GM12878 (cell line): ENCODE measurements around the gene LHFPL4. TPM values are rescaled to one million over a fixed set of nuclear protein-coding genes. Genes with fewer than 3 reads are reported as not detected.
A peak's percentile ranks its signal among the peaks of the same experiment; 100 is the strongest.

Experiments
- ATAC-seq: fragments of 200-7000 bp; cut with Tn5 transposase; 3 replicates; pipeline ENCODE4 v1.9.1; 2020; ENCODE audit warnings: mild to moderate bottlenecking, moderate library complexity
- BruUV-seq: library from RNA; stranded (reverse); fragments of 400-500 nt; replicated peaks from 2 replicates; lab custom pipeline; 2021; lab: Mats Ljungman, UMichigan
- CTCF ChIA-PET: fragments of 300-600 bp; sonication (Branson Sonifier 250); formaldehyde crosslinking; extraction: SDS; loops from one replicate; lab custom pipeline; 2021; ENCODE audit warnings: inconsistent platforms; lab: Yijun Ruan, JAX
- POLR2A ChIA-PET: fragments of 350-600 bp; formaldehyde crosslinking; extraction: SDS; loops from one replicate; lab custom pipeline; 2021; ENCODE audit warnings: inconsistent platforms; lab: Charles Lee
- RAD21 ChIA-PET: fragments of 300-600 bp; sonication (Branson Sonifier 250); formaldehyde crosslinking; loops from one replicate; lab custom pipeline; 2023; ENCODE audit warnings: antibody characterized with exemption; ENCODE audit not compliant: unreplicated experiment; lab: Charles Lee
- SMC1A ChIA-PET: fragments of 300-600 bp; sonication (Branson Sonifier 250); formaldehyde crosslinking; loops from one replicate; lab custom pipeline; 2023; ENCODE audit not compliant: unreplicated experiment, uncharacterized antibody; lab: Charles Lee
- DNase-seq: peaks from one replicate; pipeline ENCODE4 v3.0.0-alpha.2; 2011; ENCODE audit warnings: low read depth, low spot score
- FAIRE-seq: peaks from 3 replicates; lab custom pipeline; 2011; peaks lifted over from hg19 to GRCh38; lab: Jason Lieb, UNC
- H2AFZ ChIP-seq: 2 replicates; pipeline ENCODE4 v1.6.0; 2011; ENCODE audit warnings: low read depth, low read length, control low read depth; ENCODE audit not compliant: control insufficient read depth
- H3K27ac ChIP-seq: 2 replicates; pipeline ENCODE4 v1.5.1; 2011; ENCODE audit warnings: control low read depth; ENCODE audit not compliant: control insufficient read depth, insufficient read depth
- H3K27me3 ChIP-seq, 2 experiments: replicated peaks in 1 of 2; 2 replicates each; pipeline versions ENCODE4 v1.6.0 to v1.6.1; 2011; ENCODE audit warnings: low read length in 1 of 2; ENCODE audit not compliant: control insufficient read depth in 2 of 2, insufficient read depth in 2 of 2
- H3K36me3 ChIP-seq, 2 experiments: 2 replicates each; pipeline ENCODE4 v1.5.1; 2011; ENCODE audit warnings: low read length in 1 of 2; ENCODE audit not compliant: control insufficient read depth in 2 of 2, insufficient read depth in 2 of 2
- H3K4me1 ChIP-seq: 2 replicates; pipeline ENCODE4 v1.6.1; 2011; ENCODE audit warnings: mild to moderate bottlenecking, low read length, moderate library complexity, mixed read lengths; ENCODE audit not compliant: control insufficient read depth, insufficient read depth
- H3K4me2 ChIP-seq: 2 replicates; pipeline ENCODE4 v1.6.0; 2011; ENCODE audit warnings: control low read depth; ENCODE audit not compliant: control insufficient read depth, insufficient read depth
- H3K4me3 ChIP-seq: fragments of 200-600 bp; sonication (generic); 2 replicates; pipeline ENCODE4 v1.5.1; 2016
- H3K79me2 ChIP-seq: 2 replicates; pipeline ENCODE4 v1.6.0; 2011; ENCODE audit warnings: low read length; ENCODE audit not compliant: control insufficient read depth, insufficient read depth
- H3K9ac ChIP-seq: 2 replicates; pipeline ENCODE4 v1.8.0; 2011; ENCODE audit warnings: low read length, control low read depth, mixed read lengths; ENCODE audit not compliant: control insufficient read depth, insufficient read depth
- H3K9me3 ChIP-seq: replicated peaks from 3 replicates; pipeline ENCODE4 v1.5.1; 2011; ENCODE audit warnings: mild to moderate bottlenecking, low read length; ENCODE audit not compliant: control insufficient read depth, insufficient read depth
- H4K20me1 ChIP-seq: 2 replicates; pipeline ENCODE4 v1.6.0; 2011; ENCODE audit not compliant: control insufficient read depth, insufficient read depth
- EGR1 ChIP-seq, 2 experiments: IDR thresholded peaks; 1 replicate in 1 of 2; 2 replicates in 1 of 2; pipeline ENCODE4 v1.6.1; 2011 to 2012; ENCODE audit warnings: low read depth in 2 of 2, low read length in 2 of 2, borderline replicate concordance in 1 of 2, mild to moderate bottlenecking in 1 of 2, moderate library complexity in 1 of 2
- HDGF ChIP-seq: fragments of 450-650 bp; IDR thresholded peaks from 2 replicates; pipeline ENCODE4 v1.6.1; 2016; ENCODE audit warnings: antibody characterized with exemption
- IKZF2 ChIP-seq, 2 experiments: fragments of 450-650 bp; IDR thresholded peaks; 2 replicates each; pipeline ENCODE4 v1.6.1; 2017; ENCODE audit warnings: mild to moderate bottlenecking in 2 of 2, moderate library complexity in 2 of 2
- MYC ChIP-seq: IDR thresholded peaks from 2 replicates; pipeline ENCODE4 v1.6.1; 2011; ENCODE audit warnings: mild to moderate bottlenecking, low read length, moderate library complexity, inconsistent platforms; ENCODE audit not compliant: insufficient read depth, insufficient replicate concordance, insufficient read length, severe bottlenecking
- NR2C1 ChIP-seq: fragments of 450-650 bp; IDR thresholded peaks from 2 replicates; pipeline ENCODE4 v1.6.1; 2017; ENCODE audit warnings: antibody characterized with exemption, mild to moderate bottlenecking, moderate library complexity
- NR2C2 ChIP-seq: IDR thresholded peaks from 2 replicates; pipeline ENCODE4 v1.6.1; 2011; ENCODE audit warnings: borderline replicate concordance, low read depth; ENCODE audit not compliant: control insufficient read depth, insufficient read length
- PAX5 ChIP-seq: IDR thresholded peaks from 2 replicates; pipeline ENCODE4 v1.6.1; 2011; ENCODE audit warnings: low read depth, low read length, borderline replicate concordance
- PAX8 ChIP-seq: fragments of 450-650 bp; IDR thresholded peaks from 2 replicates; pipeline ENCODE4 v1.6.1; 2017; ENCODE audit warnings: mild to moderate bottlenecking, moderate library complexity
- POLR2A ChIP-seq: IDR thresholded peaks from 2 replicates; pipeline ENCODE4 v1.6.1; 2011; ENCODE audit warnings: low read depth, mild to moderate bottlenecking, low read length
- POLR2AphosphoS5 ChIP-seq: IDR thresholded peaks from 2 replicates; pipeline ENCODE4 v1.6.1; 2011; ENCODE audit warnings: mild to moderate bottlenecking, low read length, inconsistent platforms
- SRF ChIP-seq, 2 experiments: IDR thresholded peaks; 2 replicates each; pipeline ENCODE4 v1.6.1; 2011; ENCODE audit warnings: low read depth in 2 of 2, low read length in 2 of 2, mild to moderate bottlenecking in 1 of 2, moderate library complexity in 1 of 2
- ZBTB40 ChIP-seq: fragments of 450-650 bp; IDR thresholded peaks from 2 replicates; pipeline ENCODE4 v1.6.1; 2016; ENCODE audit warnings: mild to moderate bottlenecking, moderate library complexity, borderline replicate concordance
- WGBS: methylation state at CpG from one replicate; pipeline ENCODE4 v1.1.6; 2016; ENCODE audit warnings: low lambda C conversion rate; ENCODE audit not compliant: insufficient replicate concordance, insufficient coverage; ENCODE audit errors: missing lambda C conversion rate; 5-methylcytosine and 5-hydroxymethylcytosine counted together
- in situ Hi-C: fragments of 300-500 bp; cut with MboI; formaldehyde crosslinking; loops from 9 replicates; pipeline ENCODE4 v1.14.3; 2018; ENCODE audit warnings: mixed read lengths
- intact Hi-C: fragments of 100-400 bp; cut with micrococcal nuclease; formaldehyde crosslinking; loops from one replicate; pipeline ENCODE4 v1.14.2; 2022; ENCODE audit not compliant: unreplicated experiment
- polyA plus RNA-seq, 11 experiments: library from polyadenylated mRNA; depleted of rRNA in 4 of 11; unstranded in 6 of 11; stranded (reverse) in 5 of 11; fragments of >200 nt; fragmentation: Nextera tagmentation in 4 of 11; fragmentation: Illumina TruSeq in 1 of 11; extraction: Ambion mirVana in 4 of 11; extraction: Trizol in 1 of 11; gene quantifications; 1 replicate in 1 of 11; 2 replicates in 10 of 11; pipeline versions ENCODE4 v1.2.1 to v1.2.3, GENCODE V29; 2011 to 2016; ENCODE audit warnings: inconsistent platforms in 2 of 11, missing spikeins in 2 of 11, low read depth in 1 of 11
- total RNA-seq, 4 experiments: library from RNA; depleted of rRNA in 3 of 4; stranded (reverse); fragments of >200 nt in 3 of 4; fragmentation: Illumina TruSeq in 1 of 4; extraction: Trizol in 1 of 4; gene quantifications; 2 replicates each; pipeline versions ENCODE4 v1.2.1 to v1.2.3, GENCODE V29; 2013 to 2021

The LHFPL4 gene
- total and polyA plus RNA-seq, 10 of the 15 experiments (the other 5 are each of a cell fraction or from before 2014, with no cell fraction given): 0.05 to 0.15 TPM; not detected in 8

GRCh38 chr3:9467451-9467850 lies 86.2 kb downstream of the LHFPL4 start:
- Histone ChIP-seq H3K4me3 (no peak overlapping the region), H4K20me1 (no peaks in the 10 kb centered on the region; the same call in none of the 2 replicates), H2AFZ (no peak overlapping the region), H3K9ac (no peak overlapping the region), H3K9me3 (no peaks in the 10 kb centered on the region), H3K36me3 (peaks cover 23 to 62% of the 10 kb centered on the region in 2 experiments), H3K4me2 (no peak overlapping the region), H3K27me3 (no peaks in the 10 kb centered on the region), H3K79me2 (no peaks in the 10 kb centered on the region; the same call in 1 of the 2 replicates), H3K4me1 (no peaks in the 10 kb centered on the region)
- 94% methylated on average over 3 of the region's 3 CpGs for WGBS
- in situ Hi-C loops (no loop called here), intact Hi-C loops (no loop called here)
- ChIA-PET SMC1A (no interaction called here), CTCF (interaction anchor here (1.0 to 1.1 kb wide), 2 partner anchors 23 to 114 kb away, joined by 3 read pairs; no protein-coding TSS in a partner anchor), POLR2A (no interaction called here), RAD21 (no interaction called here)
- no peak for FAIRE-seq
- ATAC-seq: no peak; the same call in 1 of the 3 replicates
- DNase-seq: no peak
- no TSS peak for BruUV-seq
- TF ChIP-seq POLR2AphosphoS5 (peak; percentile 63; the same call in 1 of the 2 replicates), HDGF (no peak), POLR2A (peak; percentile 24; the same call in 1 of the 2 replicates), NR2C1 (no peak), IKZF2 (IDR thresholded peaks at IDR 0.05) (no peak)
- TF ChIP-seq, all 136 proteins: peak for 2
- no peak overlapping the region for H3K27ac ChIP-seq

GRCh38 chr3:9455596-9456131 lies 98.0 kb downstream of the LHFPL4 start:
- no peak for DNase-seq
- H3K9me3 ChIP-seq: no peaks in the 10 kb centered on the region
- no peak overlapping the region for H3K4me3 ChIP-seq
- ChIA-PET CTCF (interaction anchor here (1.0 kb wide), 1 partner anchor 103 kb away, joined by 3 read pairs; no protein-coding TSS in a partner anchor), RAD21 (interaction anchor here (1.5 kb wide), 1 partner anchor 77 kb away, joined by 5 read pairs; no protein-coding TSS in a partner anchor), POLR2A (interaction anchor here (1.2 kb wide), 1 partner anchor 8 kb away, joined by 7 read pairs; no protein-coding TSS in a partner anchor), SMC1A (interaction anchor here (1.0 to 1.4 kb wide), 5 partner anchors 39 to 151 kb away, joined by 3 to 4 read pairs (median 4); no protein-coding TSS in a partner anchor)
- no peak overlapping the region for H3K27ac ChIP-seq
- in situ Hi-C loops (no loop called here), intact Hi-C loops (no loop called here)
- H3K79me2 ChIP-seq: no peaks in the 10 kb centered on the region
- no peak for FAIRE-seq
- H3K36me3 ChIP-seq: peaks cover 8 to 18% of the 10 kb centered on the region in 2 experiments
- no peaks in the 10 kb centered on the region for H4K20me1 ChIP-seq
- no peak overlapping the region for H2AFZ ChIP-seq
- TF ChIP-seq ZBTB40 (no peak), EGR1 (IDR thresholded peaks at IDR 0.05; ENCODE audit: borderline replicate concordance in 1 of 2, low read depth in 2 of 2, low read length in 2 of 2) (no peak), PAX8 (no peak), PAX5 (no peak), NR2C2 (no peak), MYC (no peak), SRF (IDR thresholded peaks at IDR 0.05; ENCODE audit: low read depth in 2 of 2, low read length in 2 of 2) (no peak)
- no peak for ATAC-seq
- H3K4me1 ChIP-seq: no peaks in the 10 kb centered on the region
- H3K9ac ChIP-seq: no peak overlapping the region
- no peaks in the 10 kb centered on the region for H3K27me3 ChIP-seq
- no peak overlapping the region for H3K4me2 ChIP-seq
- WGBS: 100% methylated on average over 1 of the region's 1 CpG
- no TSS peak for BruUV-seq
